Keratinocyte (primary cell): ENCODE results near the gene BPIFA1. TPM values are rescaled to one million over a fixed set of nuclear protein-coding genes. Genes with fewer than 3 reads are reported as not detected.

Experiments
- DNase-seq: peaks from one replicate; pipeline ENCODE4 v3.0.0-alpha.2; 2011; ENCODE audit warnings: low read depth, missing footprints, low spot score
- FAIRE-seq: peaks from 2 replicates; lab custom pipeline; 2011; peaks lifted over from hg19 to GRCh38; lab: Jason Lieb, UNC
- H2AFZ ChIP-seq: 2 replicates; pipeline ENCODE4 v1.6.0; 2012; ENCODE audit warnings: low read length, control low read depth, inconsistent platforms; ENCODE audit not compliant: control insufficient read depth
- H3K27ac ChIP-seq: 2 replicates; pipeline ENCODE4 v1.5.1; 2011; ENCODE audit warnings: low read length; ENCODE audit not compliant: control insufficient read depth, insufficient read depth
- H3K27me3 ChIP-seq: 3 replicates; pipeline ENCODE4 v1.6.0; 2011; ENCODE audit warnings: low read length; ENCODE audit not compliant: control insufficient read depth, insufficient read depth; ENCODE audit errors: extremely low read depth
- H3K36me3 ChIP-seq, 2 experiments: 2 replicates in 1 of 2; 3 replicates in 1 of 2; pipeline ENCODE4 v1.5.1; 2011; ENCODE audit warnings: low read length in 2 of 2, mild to moderate bottlenecking in 1 of 2; ENCODE audit not compliant: control insufficient read depth in 2 of 2, insufficient read depth in 2 of 2; ENCODE audit errors: extremely low read depth in 1 of 2
- H3K4me1 ChIP-seq: 3 replicates; pipeline ENCODE4 v1.5.1; 2011; ENCODE audit warnings: low read length; ENCODE audit not compliant: control insufficient read depth, insufficient read depth; ENCODE audit errors: extremely low read depth
- H3K4me2 ChIP-seq: 3 replicates; pipeline ENCODE4 v1.6.0; 2011; ENCODE audit warnings: low read depth, low read length; ENCODE audit not compliant: control insufficient read depth, insufficient read depth; ENCODE audit errors: extremely low read depth
- H3K4me3 ChIP-seq, 3 experiments: fragments of 200-600 bp in 1 of 3; sonication (generic) in 1 of 3; 2 replicates in 2 of 3; 3 replicates in 1 of 3; pipeline ENCODE4 v1.5.1; 2011 to 2016; ENCODE audit warnings: low read length in 3 of 3, mild to moderate bottlenecking in 3 of 3, control low read depth in 2 of 3, inconsistent platforms in 1 of 3, low read depth in 1 of 3, mixed read lengths in 1 of 3, mixed run types in 1 of 3, moderate library complexity in 1 of 3; ENCODE audit not compliant: control insufficient read depth in 2 of 3, insufficient read depth in 2 of 3; ENCODE audit errors: extremely low read depth in 1 of 3
- H3K79me2 ChIP-seq: 2 replicates; pipeline ENCODE4 v1.6.0; 2012; ENCODE audit warnings: low read length; ENCODE audit not compliant: control insufficient read depth, insufficient read depth
- H3K9ac ChIP-seq: 3 replicates; pipeline ENCODE4 v1.6.0; 2011; ENCODE audit warnings: low read length; ENCODE audit not compliant: control insufficient read depth, insufficient read depth; ENCODE audit errors: extremely low read depth
- H3K9me1 ChIP-seq: 3 replicates; pipeline ENCODE4 v1.6.0; 2011; ENCODE audit warnings: low read length; ENCODE audit not compliant: control insufficient read depth, insufficient read depth; ENCODE audit errors: extremely low read depth
- H3K9me3 ChIP-seq: 2 replicates; pipeline ENCODE4 v1.5.1; 2012; ENCODE audit warnings: low read depth, low read length; ENCODE audit not compliant: control insufficient read depth
- H4K20me1 ChIP-seq: 3 replicates; pipeline ENCODE4 v1.6.0; 2011; ENCODE audit warnings: low read length; ENCODE audit not compliant: control insufficient read depth, insufficient read depth; ENCODE audit errors: extremely low read depth
- CTCF ChIP-seq, 3 experiments: IDR thresholded peaks in 1 of 3; conservative IDR thresholded peaks in 1 of 3; optimal IDR thresholded peaks in 1 of 3; 2 replicates in 2 of 3; 3 replicates in 1 of 3; pipeline versions ENCODE3 to v1.5.1; 2011; ENCODE audit warnings: low read length in 3 of 3, mild to moderate bottlenecking in 3 of 3, moderate library complexity in 2 of 3, control low read depth in 1 of 3, inconsistent platforms in 1 of 3; ENCODE audit not compliant: insufficient read depth in 2 of 3; ENCODE audit errors: extremely low read depth in 1 of 3
- EZH2 ChIP-seq: IDR thresholded peaks from one replicate; pipeline ENCODE4 v1.6.1; 2012; ENCODE audit warnings: inconsistent platforms, mild to moderate bottlenecking, low read length, moderate library complexity
- dilution Hi-C: fragments of 300-500 bp; cut with MboI; formaldehyde crosslinking; loops from one replicate; pipeline ENCODE4 v1.7.0; 2020; ENCODE audit warnings: low sequenced_read_pairs; ENCODE audit not compliant: extremely low pct_ligation_motif_present
- polyA plus RNA-seq, 5 experiments: library from polyadenylated mRNA; depleted of rRNA in 3 of 5; stranded (reverse) in 3 of 5; stranded (forward) in 1 of 5; unstranded in 1 of 5; fragments of >200 nt; gene quantifications; 1 replicate in 1 of 5; 2 replicates in 3 of 5; 3 replicates in 1 of 5; pipeline versions ENCODE4 v1.2.1 to v1.2.3, GENCODE V29; 2011 to 2012; ENCODE audit warnings: missing spikeins in 2 of 5, low read depth in 1 of 5, low replicate concordance in 1 of 5

The BPIFA1 gene
- polyA plus RNA-seq, 1 donor (not counting 4 experiments of a cell fraction or from before 2014, with no cell fraction given), result not detected

- Histone ChIP-seq H3K36me3 (no peaks in the 10 kb centered on the region), H3K9me1 (no peaks in the 10 kb centered on the region), H3K4me3 (no peak overlapping the region), H3K27ac (no peak overlapping the region), H3K9me3 (no peaks in the 10 kb centered on the region), H3K79me2 (no peaks in the 10 kb centered on the region), H3K27me3 (peaks cover 3% of the 10 kb centered on the region), H2AFZ (no peak overlapping the region), H3K4me1 (no peaks in the 10 kb centered on the region), H3K9ac (no peak overlapping the region), H4K20me1 (no peaks in the 10 kb centered on the region), H3K4me2 (no peak overlapping the region)
- DNase-seq (no peak), FAIRE-seq (no peak)
- TF ChIP-seq EZH2 (no peak), CTCF (optimal IDR thresholded peaks at IDR 0.05 in 1 of 3, IDR thresholded peaks at IDR 0.05 in 1 of 3, conservative IDR thresholded peaks at IDR 0.05 in 1 of 3; ENCODE audit: extremely low read depth in 1 of 3, insufficient read depth in 2 of 3, low read length in 3 of 3) (no peak)
- dilution Hi-C loops, result no loop called here
Observed at GRCh38 chr20:33240923-33241322, 5.1 kb downstream of the BPIFA1 start.

- Histone ChIP-seq H3K4me1 (no peaks in the 10 kb centered on the region), H3K36me3 (no peaks in the 10 kb centered on the region), H3K9me3 (no peaks in the 10 kb centered on the region), H3K9ac (no peak overlapping the region), H2AFZ (no peak overlapping the region), H4K20me1 (no peaks in the 10 kb centered on the region), H3K27me3 (peaks cover under 1% of the 10 kb centered on the region), H3K4me3 (no peak overlapping the region), H3K9me1 (no peaks in the 10 kb centered on the region), H3K27ac (no peak overlapping the region), H3K79me2 (no peaks in the 10 kb centered on the region), H3K4me2 (no peak overlapping the region)
- no peak for TF ChIP-seq EZH2
- TF ChIP-seq CTCF (optimal IDR thresholded peaks at IDR 0.05 in 1 of 3, IDR thresholded peaks at IDR 0.05 in 1 of 3, conservative IDR thresholded peaks at IDR 0.05 in 1 of 3; ENCODE audit: extremely low read depth in 1 of 3, insufficient read depth in 2 of 3, low read length in 3 of 3), result no peak
- DNase-seq, result no peak
- dilution Hi-C loops, result no loop called here
- no peak for FAIRE-seq
Observed at GRCh38 chr20:33242319-33243100, 6.7 kb downstream of the BPIFA1 start.
